HG03025 (cell line): ENCODE measurements around the gene HFM1.
"Not testable (repeated sequence)": the region's sequence is repeated elsewhere in the genome, so short reads cannot be mapped to it uniquely, and the experiment has no call there.

Experiments used
- ATAC-seq: cut with Tn5 transposase; IDR thresholded peaks from one replicate; pipeline ENCODE4 v1.9.1; 2021; ENCODE audit warnings: mild to moderate bottlenecking, moderate library complexity; ENCODE audit not compliant: unreplicated experiment, low FRiP score

HFM1 gene, protein sequence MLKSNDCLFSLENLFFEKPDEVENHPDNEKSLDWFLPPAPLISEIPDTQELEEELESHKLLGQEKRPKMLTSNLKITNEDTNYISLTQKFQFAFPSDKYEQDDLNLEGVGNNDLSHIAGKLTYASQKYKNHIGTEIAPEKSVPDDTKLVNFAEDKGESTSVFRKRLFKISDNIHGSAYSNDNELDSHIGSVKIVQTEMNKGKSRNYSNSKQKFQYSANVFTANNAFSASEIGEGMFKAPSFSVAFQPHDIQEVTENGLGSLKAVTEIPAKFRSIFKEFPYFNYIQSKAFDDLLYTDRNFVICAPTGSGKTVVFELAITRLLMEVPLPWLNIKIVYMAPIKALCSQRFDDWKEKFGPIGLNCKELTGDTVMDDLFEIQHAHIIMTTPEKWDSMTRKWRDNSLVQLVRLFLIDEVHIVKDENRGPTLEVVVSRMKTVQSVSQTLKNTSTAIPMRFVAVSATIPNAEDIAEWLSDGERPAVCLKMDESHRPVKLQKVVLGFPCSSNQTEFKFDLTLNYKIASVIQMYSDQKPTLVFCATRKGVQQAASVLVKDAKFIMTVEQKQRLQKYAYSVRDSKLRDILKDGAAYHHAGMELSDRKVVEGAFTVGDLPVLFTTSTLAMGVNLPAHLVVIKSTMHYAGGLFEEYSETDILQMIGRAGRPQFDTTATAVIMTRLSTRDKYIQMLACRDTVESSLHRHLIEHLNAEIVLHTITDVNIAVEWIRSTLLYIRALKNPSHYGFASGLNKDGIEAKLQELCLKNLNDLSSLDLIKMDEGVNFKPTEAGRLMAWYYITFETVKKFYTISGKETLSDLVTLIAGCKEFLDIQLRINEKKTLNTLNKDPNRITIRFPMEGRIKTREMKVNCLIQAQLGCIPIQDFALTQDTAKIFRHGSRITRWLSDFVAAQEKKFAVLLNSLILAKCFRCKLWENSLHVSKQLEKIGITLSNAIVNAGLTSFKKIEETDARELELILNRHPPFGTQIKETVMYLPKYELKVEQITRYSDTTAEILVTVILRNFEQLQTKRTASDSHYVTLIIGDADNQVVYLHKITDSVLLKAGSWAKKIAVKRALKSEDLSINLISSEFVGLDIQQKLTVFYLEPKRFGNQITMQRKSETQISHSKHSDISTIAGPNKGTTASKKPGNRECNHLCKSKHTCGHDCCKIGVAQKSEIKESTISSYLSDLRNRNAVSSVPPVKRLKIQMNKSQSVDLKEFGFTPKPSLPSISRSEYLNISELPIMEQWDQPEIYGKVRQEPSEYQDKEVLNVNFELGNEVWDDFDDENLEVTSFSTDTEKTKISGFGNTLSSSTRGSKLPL (N-terminal part only)

GRCh38 chr1:91404151-91405012 is at the start of gene HFM1:
TSS of gene HFM1 (minus strand) at chr1:91404837. CDS start at chr1:91401082, 3,755 bp downstream.
- peak; percentile 96 for ATAC-seq

GRCh38 chr1:91454136-91454535 is 49.5 kb upstream of the HFM1 start:
- no peak for ATAC-seq

DNA sequence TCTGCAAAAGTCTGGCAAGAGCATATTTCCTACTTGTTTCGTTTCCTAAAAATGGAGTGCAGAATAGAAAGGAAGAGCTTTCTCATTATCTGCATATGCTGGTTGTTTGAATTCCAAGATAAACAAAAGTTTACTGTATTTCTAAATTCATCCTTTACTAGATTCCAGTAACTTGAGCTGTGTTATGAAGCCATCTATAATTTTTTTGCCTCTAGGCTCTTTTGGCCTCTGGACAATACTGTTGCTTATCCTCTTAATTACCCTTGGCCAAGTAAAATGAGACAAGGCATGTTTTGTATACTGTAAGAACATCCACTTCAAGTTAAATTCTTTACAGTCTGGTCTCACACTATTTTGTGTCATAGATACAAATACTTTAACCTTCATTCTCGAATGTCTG is 45.6 kb upstream of the HFM1 start:
- no peak for ATAC-seq

DNA sequence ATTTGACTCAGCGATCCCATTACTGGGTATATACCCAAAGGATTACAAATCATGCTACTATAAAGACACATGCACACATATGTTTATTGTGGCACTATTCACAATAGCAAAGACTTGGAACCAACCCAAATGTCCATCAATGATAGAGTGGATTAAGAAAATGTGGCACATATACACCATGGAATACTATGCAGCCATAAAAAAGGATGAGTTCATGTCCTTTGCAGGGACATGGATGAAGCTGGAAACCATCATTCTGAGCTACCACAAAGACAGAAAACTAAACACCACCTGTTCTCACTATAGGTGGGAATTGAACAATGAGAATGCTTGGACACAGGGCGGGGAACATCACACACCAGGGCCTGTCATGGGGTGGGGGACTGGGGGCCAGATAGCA is 43.1 kb upstream of the HFM1 start:
- ATAC-seq = not testable (repeated sequence)

DNA sequence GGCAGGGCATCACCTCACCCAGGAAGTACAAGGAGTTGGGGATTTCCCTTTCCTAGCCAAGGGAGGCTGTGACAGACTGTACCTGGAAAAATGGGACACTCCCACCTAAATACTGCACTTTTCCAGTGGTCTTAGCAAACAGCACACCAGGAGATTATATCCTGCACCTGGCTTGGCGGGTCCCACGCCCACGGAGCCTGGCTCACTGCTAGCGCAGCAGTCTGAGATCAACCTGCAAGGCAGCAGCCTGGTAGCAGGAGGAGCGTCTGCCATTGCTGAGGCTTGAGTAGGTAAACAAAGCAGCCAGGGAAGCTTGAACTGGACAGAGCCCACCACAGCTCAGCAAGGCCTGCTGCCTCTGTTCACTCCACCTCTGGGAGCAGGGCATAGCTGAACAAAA is 37.3 kb upstream of the HFM1 start:
- ATAC-seq = not testable (repeated sequence)

GRCh38 chr1:91440847-91441246 is 36.2 kb upstream of the HFM1 start:
- ATAC-seq = no peak

DNA sequence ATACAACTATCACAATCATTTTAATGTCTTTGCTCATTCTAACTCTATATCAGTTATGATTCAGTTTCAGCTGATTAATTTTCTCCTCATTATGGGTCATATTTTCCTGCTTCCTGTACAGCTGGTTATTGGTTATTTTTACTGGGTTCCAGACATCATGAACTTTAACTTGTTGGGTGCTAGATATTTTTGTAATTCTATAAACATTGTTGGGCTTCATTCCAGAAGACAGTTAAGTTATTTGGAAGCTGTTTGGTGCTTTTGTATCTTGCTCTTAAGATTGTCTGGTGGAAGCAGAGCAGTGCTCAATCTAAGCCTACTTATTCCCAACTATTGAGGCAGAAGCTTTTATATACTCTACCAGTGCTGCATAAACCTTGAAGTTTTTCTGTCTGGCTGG is 34.4 kb upstream of the HFM1 start:
- no peak for ATAC-seq

GRCh38 chr1:91428182-91428798 is 23.7 kb upstream of the HFM1 start:
- no peak for ATAC-seq

DNA sequence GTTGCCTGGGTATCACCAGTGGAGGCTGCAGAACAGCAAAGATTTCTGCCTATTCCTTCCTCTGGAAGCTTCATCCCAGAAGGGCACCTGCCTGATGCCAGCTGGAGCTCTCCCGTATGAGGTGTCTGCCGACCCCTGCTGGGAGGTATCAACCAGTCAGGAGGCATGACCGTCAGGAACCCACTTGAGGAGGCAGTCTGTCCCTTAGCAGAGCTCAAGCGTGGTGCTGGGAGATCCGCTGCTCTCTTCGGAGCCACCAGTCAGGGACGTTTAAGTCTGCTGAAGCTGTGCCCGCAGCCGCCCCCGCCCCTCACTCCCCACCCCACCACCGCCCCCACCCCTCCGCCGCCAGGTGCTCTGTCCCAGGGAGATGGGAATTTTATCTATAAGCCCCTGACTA is 23.1 kb upstream of the HFM1 start:
- ATAC-seq = no peak

DNA sequence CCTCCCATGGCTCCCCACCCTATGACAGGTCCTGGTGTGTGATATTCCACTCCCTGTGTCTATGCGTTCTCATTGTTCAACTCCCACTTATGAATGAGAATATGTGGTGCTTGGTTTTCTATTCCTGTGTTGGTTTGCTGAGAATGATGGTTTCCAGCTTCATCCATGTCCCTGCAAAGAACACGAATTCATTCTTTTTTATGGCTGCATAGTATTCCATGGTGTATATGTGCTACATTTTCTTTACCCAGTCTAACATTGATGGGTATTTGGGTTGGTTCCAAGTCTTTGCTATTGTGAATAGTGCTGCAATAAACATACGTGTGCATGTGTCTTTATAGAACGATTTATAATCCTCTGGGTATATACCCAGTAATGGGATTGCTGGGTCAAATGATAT is 17.9 kb upstream of the HFM1 start:
- not testable (repeated sequence) for ATAC-seq

- ATAC-seq = no peak
Measured at GRCh38 chr1:91412371-91412770, 7.7 kb upstream of the HFM1 start.

DNA sequence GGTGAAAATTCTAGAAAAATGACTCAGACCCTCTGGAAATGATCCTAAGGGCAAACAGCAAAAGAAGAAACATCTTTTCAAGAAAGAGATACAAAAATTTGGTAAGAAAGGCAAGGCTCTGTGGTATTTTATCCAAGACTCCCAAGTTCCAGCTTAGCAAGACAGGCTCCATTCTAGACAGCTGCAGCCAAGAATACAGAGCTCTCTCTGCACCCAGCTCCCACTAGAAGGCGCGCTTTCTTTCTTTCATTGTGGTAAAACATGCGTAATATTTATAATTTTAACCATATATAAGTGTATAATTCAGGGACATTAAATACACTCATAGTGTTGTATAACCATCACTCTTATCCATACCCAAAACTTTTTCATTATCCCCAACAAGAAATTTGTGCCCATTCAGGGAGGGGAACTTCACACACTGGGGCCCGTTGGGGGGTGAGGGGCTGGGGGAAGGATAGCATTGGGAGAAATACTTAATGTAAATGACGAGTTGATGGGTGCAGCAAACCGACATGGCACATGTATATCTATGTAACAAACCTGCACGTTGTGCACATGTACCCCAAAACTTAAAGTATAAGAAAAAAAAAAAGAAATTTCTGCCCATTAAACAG is 2.2 kb upstream of the HFM1 start:
- ATAC-seq = no peak

DNA sequence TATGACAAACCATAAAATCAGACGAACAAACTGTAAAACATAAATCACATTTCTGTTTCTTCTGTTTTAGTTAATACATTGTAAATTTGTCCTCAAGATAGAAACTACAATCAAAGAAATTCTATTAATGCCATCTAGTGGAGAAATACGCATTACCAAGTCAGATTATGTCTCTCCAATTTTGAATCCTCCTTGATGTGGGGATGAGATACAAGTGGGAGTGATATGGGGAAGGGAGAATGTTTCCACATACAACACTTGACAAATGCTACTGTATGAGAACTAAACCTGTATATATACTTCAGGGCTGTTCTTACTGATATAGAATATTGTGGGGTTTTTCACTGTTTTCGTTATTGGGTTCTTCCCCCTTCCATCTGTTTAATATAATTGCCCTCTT is 2.6 kb downstream of the HFM1 start:
- no peak for ATAC-seq

- no peak for ATAC-seq
Measured at GRCh38 chr1:91400133-91400725, 4.4 kb downstream of the HFM1 start.

GRCh38 chr1:91398291-91398690 is 6.3 kb downstream of the HFM1 start:
- no peak for ATAC-seq

DNA sequence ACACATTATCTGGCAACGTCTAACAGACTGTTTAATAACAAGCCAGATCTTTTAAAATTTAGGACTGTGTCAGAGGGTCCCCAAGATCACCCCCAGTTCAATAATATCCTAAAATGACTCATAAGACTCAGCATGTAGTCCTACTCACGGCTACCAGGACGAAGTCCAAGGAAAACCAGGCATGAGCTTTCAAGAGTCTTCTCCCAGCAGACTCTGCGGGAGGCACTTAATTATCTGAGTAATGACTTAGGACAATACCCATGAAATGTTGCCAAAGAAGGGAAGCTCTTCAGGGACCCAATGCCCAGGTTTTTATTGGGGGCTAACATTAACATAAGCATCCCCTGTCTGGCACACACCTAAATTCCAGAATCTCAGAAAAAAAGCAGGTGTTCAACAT is 7.0 kb downstream of the HFM1 start:
- no peak for ATAC-seq

DNA sequence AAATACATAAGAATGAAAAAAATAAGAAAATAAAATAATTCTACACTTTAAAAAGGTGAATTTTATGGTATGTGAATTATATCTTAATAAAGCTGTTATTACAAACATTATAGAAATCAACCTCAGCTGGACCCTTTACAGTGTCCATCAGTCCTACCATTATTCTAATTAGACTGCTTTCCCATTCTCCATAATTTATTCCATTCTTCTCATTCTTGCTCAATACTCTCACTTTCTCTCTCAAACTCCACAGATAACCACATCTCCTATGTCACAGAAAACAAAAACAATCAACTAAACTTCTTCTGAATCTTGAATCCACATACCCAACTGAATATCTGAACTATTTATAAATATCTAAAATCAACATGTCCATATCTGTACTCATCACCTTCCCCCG is 11.6 kb downstream of the HFM1 start:
- no peak for ATAC-seq

DNA sequence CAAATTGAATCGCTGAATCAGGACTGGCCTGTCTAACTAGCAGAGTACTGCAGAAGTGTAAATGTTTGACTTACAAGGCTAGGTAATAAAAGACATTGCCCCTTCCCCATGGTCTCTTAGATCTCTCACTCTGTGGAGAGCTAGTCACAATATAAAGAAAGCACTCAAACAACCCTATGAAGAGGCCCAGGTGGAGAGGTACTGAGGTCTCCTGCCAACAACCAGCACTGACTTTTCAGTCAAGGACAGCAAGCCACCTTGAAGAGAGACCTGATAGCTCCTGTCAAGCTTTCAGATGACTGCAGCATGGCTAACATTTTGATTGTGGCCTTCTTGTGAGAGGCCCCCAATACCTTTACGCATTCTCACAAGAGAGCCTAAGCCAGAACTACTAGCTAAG is 18.5 kb downstream of the HFM1 start:
- no peak for ATAC-seq

DNA sequence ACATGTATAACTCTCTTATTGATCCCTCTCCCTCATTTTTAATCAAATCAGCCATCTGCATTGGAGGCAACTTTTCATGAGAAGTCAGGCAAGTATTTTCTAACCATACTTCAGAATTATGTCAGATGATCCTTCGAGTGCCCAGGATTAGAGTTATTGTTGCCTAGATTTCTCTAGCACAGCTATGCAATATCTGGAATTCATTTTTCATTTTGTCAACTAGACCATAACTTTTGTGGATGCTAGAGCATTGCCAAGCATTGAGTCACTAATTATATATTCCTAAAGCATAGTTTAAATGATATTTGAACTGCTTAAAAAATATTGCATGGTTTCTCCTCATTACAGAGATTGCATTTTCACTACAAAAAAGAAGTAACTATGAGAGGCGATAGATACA is 21.2 kb downstream of the HFM1 start:
- ATAC-seq = no peak
